ENCODE measurements around the gene ARG1. TPM values are rescaled to one million over a fixed set of nuclear protein-coding genes. Genes with fewer than 3 reads are reported as not detected.

The ARG1 gene
- total and polyA plus RNA-seq, 12 donors: 0.10 to 1.2 (median 0.51) TPM; not detected in 5

DNA sequence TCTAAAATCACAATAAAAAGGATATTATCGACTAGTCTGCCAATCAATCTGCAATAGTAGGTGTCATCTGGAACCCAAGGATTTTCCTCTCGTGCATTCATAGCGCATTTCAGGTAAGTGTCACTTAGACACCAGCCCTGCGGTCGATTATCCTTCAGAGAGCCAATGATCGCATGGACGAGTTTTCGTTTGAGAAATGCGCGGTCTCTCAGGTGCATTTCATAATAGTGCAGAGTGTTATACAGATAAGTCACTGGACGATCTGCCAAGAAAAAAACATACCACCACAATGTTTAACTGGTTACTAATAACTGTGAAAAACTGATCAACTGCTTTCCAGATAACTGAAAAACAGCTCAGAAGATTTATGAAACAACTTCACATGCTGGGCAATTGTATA is 21.0 kb downstream of the ARG1 start:
- Histone ChIP-seq H3K4me1 (no peaks in the 10 kb centered on the region), H3K4me3 (no peak overlapping the region), H3K27me3 (no peaks in the 10 kb centered on the region), H3K9me3 (no peaks in the 10 kb centered on the region), H3K27ac (no peak overlapping the region), H3K36me3 (peaks cover 0 to 100% (median 78%) of the 10 kb centered on the region in 9 donors)
- TF ChIP-seq, protein P1, sequence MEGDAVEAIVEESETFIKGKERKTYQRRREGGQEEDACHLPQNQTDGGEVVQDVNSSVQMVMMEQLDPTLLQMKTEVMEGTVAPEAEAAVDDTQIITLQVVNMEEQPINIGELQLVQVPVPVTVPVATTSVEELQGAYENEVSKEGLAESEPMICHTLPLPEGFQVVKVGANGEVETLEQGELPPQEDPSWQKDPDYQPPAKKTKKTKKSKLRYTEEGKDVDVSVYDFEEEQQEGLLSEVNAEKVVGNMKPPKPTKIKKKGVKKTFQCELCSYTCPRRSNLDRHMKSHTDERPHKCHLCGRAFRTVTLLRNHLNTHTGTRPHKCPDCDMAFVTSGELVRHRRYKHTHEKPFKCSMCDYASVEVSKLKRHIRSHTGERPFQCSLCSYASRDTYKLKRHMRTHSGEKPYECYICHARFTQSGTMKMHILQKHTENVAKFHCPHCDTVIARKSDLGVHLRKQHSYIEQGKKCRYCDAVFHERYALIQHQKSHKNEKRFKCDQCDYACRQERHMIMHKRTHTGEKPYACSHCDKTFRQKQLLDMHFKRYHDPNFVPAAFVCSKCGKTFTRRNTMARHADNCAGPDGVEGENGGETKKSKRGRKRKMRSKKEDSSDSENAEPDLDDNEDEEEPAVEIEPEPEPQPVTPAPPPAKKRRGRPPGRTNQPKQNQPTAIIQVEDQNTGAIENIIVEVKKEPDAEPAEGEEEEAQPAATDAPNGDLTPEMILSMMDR (IDR thresholded peaks at IDR 0.05): no peak
- DNase-seq (no peak), ATAC-seq (no peak)
- WGBS, 2 donors: 93 to 96% methylated on average over 11 of the region's 11 CpGs
- intact Hi-C loops (cut with DNase I): no loop called here

GRCh38 chr6:131597446-131597845 is 24.4 kb downstream of the ARG1 start:
- peaks cover 0 to 9% (median 0%) of the 10 kb centered on the region in 9 donors for H3K4me1 ChIP-seq
- H3K9me3 ChIP-seq: no peaks in the 10 kb centered on the region
- H3K36me3 ChIP-seq: peaks cover 0 to 100% (median 71%) of the 10 kb centered on the region in 9 donors
- H3K4me3 ChIP-seq: no peak overlapping the region
- no peak for DNase-seq
- TF ChIP-seq, protein P1 (IDR thresholded peaks at IDR 0.05): peak in 5 of 9 donors; percentile 10 to 43 (median 31)
- no peaks in the 10 kb centered on the region for H3K27me3 ChIP-seq
- WGBS, 2 donors: 95 to 96% methylated on average over 3 of the region's 3 CpGs
- intact Hi-C loops (cut with DNase I): no loop called here
- ATAC-seq: no peak
- H3K27ac ChIP-seq: no peak overlapping the region

DNA sequence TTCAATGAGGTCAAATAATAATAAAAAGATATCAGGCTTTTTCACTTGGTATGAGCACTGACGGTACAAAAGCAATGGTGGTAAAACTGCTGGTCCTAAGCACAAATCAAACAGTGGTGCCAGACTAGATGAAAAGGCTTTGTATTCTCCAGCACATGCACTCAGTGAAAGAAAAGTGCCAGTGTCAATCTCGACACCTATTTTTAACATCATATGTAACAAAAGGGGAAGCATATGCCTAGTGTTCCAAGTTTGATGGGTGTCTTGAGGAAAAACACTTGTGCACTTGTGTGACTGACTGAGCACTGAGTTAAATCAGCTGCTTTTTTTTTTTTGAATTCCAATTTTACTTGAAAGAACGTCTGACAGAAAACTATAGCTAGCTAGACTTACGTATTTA is 27.7 kb downstream of the ARG1 start:
- 50 to 63% methylated on average over 4 of the region's 4 CpGs for WGBS, 2 donors
- H3K36me3 ChIP-seq: peaks cover 0 to 100% (median 90%) of the 10 kb centered on the region in 9 donors
- no peak overlapping the region for H3K4me3 ChIP-seq
- DNase-seq (peak in 1 of 2 donors; percentile 4), ATAC-seq (peak in 7 of 8 donors; percentile 46 to 89 (median 72))
- peaks cover 0 to 9% (median 0%) of the 10 kb centered on the region in 9 donors for H3K4me1 ChIP-seq
- TF ChIP-seq, protein P1 (IDR thresholded peaks at IDR 0.05): no peak
- peak overlapping the region in 2 of 10 donors; percentile 9 to 14 for H3K27ac ChIP-seq
- H3K9me3 ChIP-seq: no peaks in the 10 kb centered on the region
- H3K27me3 ChIP-seq: no peaks in the 10 kb centered on the region
- intact Hi-C loops (cut with DNase I): no loop called here

- Histone ChIP-seq H3K27ac (no peak overlapping the region), H3K36me3 (peaks cover 0 to 100% (median 86%) of the 10 kb centered on the region in 9 donors), H3K4me1 (peaks cover 0 to 9% (median 0%) of the 10 kb centered on the region in 9 donors), H3K9me3 (no peaks in the 10 kb centered on the region), H3K4me3 (no peak overlapping the region), H3K27me3 (no peaks in the 10 kb centered on the region)
- intact Hi-C loops (cut with DNase I): no loop called here
- 90 to 100% methylated on average over 1 of the region's 1 CpG for WGBS, 2 donors
- TF ChIP-seq, protein P1 (IDR thresholded peaks at IDR 0.05): no peak
- DNase-seq (no peak), ATAC-seq (no peak)
These were observed 29.8 kb downstream of the ARG1 start for GRCh38 chr6:131602781-131603312.

All from heart right ventricle (tissue), 16 donors.